ENCODE measurements around the gene AIFM2.
"Not testable (repeated sequence)": the region's sequence is repeated elsewhere in the genome, so short reads cannot be mapped to it uniquely, and the experiment has no call there.

AIFM2 gene

DNA sequence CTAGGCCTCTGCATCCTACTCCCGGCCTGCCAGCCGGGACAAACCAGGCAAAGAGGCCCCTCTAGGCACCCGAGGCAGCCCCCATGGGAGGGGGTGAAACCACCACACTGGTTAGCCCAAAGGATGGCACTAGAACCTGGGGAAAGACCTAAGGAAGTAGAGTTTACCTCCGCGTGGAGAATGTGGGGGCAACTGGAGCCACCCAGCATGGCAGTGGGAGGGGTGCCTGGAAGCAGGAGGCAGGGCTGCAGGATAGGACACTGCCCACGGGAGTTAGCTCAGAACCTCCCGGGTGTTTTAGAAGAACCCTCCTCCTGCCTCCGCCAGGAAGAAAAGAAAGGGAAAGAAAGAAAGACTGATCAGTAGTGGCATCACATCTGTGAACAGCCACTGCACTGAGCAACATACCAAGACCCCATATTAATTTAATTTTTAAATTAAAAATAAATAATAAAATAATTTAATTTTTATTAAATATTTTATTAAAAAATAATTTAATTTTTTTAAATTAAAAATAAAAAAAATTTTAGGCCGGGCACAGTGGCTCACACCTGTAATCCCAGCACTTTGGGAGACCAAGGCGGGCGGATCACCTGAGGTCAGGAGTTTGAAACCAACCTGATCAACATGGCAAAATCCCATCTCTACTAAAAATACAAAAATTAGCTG is 11.2 kb downstream of the AIFM2 start:
- no peak for DNase-seq

DNA sequence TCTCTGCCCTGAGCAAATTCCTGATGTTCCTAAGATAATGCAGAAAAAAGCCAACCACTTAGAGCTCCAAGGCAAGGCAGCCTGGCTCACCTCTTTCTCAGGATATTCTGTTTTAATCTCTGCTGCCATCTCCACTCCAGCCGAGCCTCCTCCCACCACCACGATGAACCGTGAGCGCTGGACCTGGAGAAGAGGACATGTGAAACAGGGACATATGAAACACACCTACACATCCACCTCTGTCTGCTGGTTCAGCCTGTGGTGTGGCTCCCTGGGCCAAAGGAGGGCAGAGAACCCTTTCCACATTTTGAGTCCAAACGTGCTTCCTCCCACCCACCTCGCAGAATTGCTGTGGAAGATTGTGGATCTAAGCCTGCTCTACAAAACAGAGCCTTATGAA is 12.2 kb downstream of the AIFM2 start:
- no peak for DNase-seq

DNA sequence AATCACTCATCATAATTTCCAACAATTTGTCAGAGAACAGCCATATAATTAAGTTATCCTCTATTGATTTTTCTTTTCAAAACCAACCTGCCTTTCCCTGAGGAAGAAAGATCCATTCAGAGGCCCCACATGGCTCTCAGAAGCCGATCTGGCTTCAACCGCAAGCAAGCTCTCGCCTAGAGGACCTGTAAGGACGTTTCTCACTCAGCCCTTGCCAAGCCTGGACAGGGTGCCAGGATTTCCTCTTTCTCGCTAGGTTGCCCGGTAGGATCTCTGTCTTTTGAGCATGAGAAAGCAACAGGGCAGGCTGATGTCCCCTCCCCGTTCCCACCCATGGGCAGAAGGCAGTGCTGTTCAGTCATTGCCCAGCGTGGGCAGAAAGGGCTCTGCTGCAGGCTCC is 13.0 kb downstream of the AIFM2 start:
- no peak for DNase-seq

DNA sequence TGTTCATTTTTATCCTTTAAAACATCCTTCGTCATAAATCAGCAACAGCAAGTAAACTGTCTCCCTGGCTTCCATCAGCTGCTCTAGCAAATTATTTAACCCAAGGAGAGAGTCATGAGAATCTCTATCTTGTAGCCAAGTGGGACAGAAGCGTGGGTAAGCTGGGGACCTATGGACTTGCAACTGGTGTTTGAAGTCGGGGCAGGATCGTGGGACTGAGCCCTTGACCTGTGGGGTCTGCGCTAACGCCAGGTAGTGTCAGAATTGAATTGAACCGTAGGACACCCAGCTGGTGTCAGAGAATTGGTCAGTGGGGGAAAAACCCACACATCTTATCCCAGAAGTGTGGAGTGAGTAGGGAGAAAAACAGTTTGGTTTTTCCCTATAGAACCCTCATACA is 13.4 kb downstream of the AIFM2 start:
- DNase-seq, result no peak

DNA sequence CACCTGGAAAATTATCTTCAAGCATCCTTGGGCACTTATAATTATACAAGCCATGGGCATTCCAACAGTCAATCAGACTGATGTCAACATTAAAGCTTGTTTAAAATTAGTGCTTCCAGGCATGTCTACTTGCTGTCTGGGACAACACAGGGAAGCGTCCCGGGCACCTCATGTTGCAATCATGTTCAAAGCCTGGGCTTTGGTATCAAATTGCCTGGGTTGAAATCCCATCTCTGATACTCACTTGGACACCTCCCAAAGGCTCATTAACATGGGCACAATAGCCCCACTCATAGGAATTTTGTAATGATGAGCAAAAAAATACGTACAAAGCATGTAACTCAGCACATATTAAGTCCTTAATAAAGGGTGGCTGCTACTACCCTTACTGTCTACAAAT is 14.4 kb downstream of the AIFM2 start:
- DNase-seq, result no peak

DNA sequence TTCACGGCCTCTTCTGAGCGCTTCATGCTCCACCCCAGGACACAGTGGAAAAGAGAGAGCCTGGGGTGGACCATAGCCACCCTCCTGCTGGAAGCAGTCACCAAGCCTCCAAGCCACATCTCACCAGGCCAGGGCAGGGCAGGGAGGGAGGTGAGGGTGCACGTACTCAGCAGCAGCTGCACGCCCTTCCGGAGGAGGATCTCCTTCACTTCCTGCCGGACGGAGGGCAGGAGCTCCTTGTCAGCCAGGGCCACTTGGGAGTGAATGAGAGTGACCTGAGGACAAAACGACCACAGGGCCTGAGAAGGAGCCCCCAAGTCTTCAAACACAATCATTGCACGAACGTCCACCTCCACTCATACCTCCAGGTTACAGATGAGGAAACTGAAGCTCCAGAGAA is 15.0 kb downstream of the AIFM2 start:
- no peak for DNase-seq

DNA sequence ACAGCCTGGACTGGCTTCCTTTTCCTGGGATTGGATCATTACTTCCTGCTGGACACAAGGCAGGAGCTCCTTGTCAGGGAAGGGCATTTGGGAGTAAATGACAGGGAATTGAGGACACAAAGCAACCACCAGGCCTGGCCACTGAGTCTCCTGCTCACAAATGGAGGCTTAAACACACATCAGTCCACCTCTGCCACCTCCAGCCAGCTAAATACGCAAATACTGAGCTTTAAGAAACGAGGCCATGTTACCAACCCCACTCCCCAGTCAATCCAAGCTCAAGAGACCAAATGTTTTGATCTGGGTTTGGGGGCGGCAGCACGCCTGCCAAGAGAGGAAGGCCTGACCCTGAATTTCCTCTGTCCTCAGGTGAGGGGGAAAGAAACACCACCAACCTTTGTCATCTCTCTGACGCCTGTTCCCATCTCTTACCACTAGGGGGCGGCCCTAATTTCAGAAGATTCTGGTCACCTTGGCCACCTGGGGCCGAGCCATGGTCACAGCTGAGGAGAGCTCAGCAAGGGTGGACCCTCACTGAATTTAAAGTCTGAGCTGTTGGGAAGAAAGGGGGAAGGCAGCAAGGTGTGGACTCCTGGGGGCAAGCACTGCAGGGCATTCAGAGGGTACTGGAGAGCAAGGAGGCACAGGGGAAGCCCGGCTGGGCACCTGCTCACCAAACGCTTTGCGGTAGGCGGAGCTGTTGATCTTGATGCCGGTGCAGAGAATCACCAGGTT is 16.5 kb downstream of the AIFM2 start:
- no peak for DNase-seq

DNA sequence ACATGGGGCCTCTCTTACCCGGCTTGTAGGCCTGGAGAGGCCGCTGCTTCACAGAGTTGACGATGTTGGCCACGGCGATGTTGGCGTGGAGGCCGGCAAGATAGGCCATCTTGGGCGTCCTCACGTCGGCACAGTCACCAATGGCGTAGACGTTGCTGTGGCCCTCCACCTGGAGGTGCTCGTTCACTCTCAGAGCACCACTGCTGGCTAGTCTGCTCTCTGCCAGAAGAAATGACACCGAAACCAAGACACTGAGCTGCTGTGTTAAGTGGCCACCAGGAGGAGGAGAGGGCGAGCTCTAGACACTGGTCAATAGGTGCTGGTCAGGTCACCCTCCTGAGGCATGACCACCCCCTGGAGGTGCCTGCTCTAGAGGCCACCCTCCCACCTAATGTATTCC is 17.7 kb downstream of the AIFM2 start:
- no peak for DNase-seq

DNA sequence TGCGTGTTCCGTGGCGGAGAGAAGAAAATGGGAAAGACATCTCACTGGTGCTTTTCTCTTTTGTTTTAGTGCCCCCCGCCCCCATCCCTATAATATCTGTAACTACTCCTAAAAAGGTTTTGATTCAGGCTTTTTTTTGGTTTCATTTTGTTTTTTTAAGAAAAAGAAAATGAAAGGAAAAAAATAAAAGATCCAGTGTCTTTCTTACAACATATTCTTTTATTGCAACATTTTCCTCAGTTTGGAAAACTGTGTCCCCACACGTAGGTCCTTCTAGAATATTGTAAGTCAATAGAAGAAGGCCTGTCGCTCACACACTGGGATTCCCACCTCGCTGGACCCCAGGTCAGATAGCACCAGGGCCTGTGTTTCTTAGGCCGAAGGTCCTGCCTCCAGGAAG is 20.6 kb downstream of the AIFM2 start:
- DNase-seq, result no peak

DNA sequence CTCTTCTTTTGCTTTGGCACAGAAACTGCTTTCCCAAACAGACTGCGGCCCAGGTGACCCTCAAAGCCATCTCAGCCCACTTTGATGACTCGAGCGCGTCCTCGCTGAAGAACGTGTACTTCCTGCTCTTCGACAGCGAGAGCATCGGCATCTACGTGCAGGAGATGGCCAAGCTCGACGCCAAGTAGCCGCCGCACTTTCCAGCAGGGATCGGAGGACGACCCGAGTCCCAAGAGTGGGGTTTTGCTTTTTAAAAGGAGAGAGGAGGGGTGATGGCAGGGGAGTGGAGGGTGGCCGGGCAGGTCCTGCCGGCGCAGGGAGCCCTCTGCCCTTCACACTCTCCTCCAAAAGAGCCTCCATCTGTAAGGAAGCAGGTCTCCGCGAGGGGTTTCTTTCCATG is 21.1 kb downstream of the AIFM2 start:
- no peak for DNase-seq

DNA sequence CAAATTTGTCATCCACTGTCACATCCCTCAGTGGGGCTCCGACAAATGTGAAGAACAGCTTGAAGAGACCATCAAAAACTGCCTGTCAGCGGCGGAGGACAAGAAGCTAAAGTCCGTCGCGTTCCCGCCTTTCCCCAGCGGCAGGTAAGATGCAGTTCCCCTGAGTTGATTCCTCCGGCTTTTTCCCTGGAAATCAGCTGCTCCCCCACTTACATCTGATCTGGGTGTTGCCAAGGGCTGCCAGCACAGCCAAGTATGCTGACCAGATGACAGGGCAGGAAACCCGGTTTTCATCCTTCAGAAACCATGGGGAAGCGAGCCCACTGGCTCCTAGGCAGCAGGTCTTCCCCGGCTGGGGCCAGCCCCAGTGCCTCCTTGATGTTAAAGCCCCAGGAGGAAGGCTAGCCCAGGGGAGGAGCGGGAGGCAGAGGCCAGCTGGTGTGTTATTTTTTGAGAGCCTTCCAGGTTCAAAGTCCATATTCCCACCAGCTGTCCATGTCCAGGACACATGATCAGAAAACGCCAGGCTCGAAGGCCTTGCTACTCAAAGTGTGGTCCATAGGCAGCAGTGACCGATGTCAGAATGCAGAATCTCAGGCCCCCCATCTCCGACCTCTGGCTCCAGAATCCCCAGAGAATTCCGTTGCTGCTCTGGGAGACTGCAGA is 23.4 kb downstream of the AIFM2 start:
- DNase-seq, result no peak

DNA sequence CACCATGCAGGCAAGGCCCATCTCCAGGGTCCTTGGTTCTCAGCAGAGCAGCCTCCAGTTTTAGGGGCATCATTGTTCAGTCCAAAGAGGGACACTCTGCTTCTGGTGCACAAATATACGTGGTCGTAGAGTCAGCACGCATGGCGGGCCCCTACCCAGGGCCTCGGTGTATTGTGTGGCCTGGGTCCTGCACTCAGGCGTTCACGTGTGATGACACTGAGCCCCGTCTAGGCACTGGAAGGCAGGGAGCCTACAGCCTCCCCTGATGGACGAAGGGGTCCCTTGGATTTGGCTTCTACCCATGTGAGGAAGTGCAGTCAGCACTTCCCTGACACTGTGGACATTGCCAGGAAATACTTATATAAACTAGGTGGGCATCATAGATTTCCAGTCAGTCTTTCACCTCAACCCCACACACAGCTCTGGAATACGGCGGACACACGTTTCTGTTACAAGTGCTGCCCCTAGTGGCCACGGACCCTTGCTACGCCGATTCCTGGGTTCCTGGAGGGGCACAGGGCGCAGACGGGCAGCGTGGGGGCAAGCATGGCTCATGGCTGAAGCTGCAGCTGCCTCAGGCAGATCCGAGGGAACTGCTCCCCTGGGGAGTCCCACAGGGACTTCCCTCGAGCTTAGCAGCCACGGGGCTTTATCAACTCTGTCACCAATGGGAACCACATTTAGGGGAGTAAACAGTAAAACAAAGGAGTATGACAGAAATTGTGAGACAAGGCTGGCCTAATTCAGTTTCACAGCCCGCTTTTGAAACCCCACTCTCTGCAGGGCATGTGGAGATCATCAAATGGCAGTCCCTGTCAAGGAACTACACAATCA is 25.4 kb downstream of the AIFM2 start:
- no peak for DNase-seq

DNA sequence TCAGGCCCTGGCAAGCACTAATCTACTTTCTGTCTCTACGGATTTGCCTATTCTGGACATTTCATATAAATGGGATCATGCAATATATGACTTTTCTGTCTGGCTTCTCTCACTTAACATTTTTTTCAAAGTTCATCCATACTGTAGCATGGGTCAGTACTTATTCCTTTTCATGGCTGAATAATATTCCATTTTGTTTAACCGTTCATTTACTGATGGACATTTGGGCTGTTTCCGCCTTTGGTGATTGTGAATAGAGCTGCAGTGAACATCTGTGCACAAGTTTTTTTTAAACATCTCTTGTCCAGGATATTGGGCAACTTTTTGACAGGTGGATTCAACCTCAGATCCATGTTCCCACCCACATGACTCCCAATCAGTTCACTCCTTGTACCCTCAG is 31.0 kb downstream of the AIFM2 start:
- no peak for DNase-seq

DNA sequence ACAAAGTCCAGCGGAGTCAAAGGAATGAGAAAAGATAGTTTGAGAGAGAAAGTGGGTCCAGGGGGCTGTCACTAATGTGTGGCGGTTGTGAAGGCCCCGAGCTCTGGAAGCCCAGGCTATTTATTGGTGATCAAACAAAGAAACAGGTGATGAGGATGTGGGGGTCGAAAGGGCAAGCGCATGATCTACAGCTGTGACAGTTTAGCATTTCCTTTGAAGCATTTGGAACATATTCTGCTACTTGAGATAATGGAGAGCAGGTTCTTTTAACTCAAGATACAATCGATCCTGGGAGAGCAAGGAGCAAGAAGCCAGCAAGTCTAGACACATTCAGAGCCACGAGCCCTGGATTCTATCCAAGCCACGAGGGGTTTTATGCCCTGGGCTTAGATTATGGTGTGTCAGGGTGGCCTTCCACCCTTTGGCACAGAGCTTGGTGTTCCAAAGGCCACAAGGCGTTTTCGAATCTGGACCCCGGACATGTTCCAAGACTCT is 31.5 kb downstream of the AIFM2 start:
- DNase-seq, result not testable (repeated sequence)

DNA sequence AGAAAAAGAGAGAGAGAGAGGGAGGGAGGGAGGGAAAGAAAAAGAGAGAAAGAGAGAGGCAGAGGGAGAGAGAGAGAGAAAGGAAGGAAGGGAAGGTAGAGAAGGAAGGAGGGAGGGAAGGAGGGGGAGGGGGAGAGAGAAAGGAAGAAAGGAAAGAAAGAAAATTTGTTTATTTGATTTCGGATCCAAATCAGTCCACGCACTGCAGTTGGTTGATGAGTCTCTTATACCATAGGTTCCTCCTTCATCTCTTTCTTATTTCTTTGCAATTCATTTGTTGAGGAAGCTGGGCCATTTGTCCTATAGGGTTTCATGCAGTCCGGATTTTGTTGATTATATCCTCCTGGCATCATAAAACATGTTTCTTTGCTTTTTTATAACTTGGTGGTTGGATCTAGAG is 34.4 kb downstream of the AIFM2 start:
- no peak for DNase-seq

DNA sequence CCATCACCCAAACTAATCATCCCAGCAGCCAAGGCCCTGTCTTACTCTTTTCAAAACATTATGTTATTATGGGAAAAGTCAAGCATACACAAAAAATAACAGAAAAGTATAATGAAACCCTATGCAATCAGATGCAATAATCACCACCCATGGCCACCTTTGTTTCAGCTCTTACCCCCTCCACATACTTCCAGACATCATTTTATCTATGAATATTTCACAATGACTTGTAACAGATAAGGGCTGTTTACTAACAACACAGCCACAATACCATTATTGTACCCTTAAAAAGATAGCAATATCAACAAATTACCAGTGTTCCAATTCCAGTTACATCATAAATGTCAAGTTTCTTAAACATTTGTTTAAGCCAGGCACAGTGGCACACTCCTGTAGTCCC is 35.2 kb downstream of the AIFM2 start:
- DNase-seq, result no peak

DNA sequence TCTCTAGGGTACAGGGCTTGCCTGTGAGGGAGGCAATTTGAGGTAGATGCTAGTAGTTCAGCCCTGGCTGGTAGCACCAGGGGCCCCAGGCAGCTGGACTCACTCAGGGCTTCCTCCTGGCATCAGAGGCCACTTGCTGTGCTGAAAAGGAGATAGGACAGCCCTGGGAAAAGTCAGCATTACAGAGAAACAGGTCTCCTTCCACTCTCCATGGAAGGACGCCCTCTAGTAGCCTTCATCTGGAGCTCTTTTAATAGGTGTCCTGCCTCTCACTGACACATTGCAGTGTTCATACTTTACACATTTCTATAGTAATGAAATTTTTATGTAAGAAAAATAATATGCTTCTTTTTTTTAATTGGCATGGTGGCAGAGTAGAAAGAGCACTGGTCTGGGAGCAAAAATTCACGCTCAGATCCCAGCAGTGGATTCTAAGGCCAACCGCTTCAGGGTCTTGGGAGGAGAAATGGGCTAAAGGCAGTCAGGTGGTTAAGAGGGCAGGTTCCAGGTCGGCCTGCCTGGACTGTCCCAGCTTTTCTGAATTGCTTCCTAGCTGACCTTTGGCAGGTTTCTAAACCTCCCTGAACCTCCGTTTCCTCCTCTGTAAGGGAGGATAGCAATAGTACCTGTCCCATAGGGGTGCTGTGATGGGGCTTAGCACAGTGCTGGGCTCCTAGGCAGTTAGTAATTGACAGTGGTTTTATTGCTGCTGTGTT is 35.8 kb downstream of the AIFM2 start:
- DNase-seq, result no peak

DNA sequence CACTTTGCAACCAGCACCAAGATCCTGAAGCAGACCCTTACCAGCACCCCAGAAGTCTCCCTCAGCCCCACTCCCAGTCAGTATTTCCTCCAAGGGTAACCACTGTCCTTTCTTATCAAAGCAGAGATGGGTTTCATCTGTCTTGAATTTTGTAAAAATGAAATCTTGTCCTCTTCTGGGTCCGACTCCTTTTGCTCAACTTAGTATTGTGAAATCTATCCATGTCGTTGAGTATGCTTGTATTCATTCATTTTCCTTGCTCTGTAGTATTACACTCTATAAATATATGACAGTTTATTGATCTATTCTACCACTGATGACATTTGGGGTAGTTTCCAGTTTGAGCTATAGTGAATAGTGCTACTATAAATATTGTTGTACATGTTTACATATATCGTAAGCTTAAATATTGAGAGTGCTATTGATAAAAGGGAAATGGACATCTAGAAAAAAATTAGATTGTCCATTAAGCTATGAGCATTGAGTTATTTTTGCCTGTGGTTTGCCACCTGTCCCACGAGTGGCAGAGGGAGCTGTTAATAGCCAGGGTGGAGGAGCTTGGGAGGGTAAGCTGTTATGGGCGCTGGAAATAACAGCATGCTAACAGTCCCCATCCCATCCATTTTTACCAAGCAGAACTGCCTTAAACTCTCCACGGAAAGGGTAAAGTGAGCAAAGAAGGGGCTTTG is 36.5 kb downstream of the AIFM2 start:
- DNase-seq, result no peak

DNA sequence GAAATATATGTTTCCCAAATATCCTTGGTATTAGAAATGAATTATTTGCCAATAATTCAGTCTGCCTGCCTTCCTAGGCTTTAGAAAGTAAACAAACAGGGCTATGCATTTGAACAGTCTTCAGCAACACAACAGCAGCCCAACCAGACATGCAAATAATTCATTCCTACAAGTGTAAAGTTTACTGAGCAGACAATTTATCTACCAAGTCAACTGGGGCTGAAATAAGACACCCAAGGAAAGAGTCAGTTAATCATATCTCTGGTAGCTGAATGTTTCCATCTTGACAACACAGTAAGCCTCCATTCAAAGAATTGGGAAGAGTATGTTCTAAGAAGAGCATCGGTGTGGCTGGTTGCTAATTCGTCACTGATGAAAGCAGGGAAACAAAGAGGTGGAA is 38.4 kb downstream of the AIFM2 start:
- no peak for DNase-seq

DNA sequence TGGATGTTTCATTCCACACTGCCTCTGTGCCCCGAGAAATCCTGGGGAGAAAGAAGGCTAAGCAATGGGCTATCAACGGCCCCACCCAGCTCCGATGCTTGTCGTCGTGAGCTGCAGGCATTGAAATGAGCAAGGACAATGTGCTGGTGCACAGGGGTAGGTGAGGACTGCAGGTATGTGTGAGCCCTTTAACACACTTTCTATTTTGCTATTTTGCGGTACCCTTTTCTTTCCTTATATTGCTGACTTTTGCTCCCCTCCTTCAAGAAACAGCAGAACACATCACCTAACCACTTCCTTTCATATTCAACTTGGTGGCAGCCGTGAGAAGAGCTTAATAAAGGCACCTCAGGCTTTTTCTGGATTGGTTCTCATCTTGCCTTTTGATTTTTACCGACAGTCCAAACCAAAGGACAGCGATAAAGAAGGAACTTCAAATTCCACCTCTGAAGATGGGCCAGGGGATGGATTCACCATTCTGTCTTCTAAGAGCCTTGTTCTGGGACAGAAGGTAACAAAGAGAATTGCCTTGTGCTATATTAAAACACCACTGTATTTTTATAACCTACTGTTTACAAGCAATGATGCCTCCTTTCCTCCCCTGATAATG is 39.2 kb downstream of the AIFM2 start:
- no peak for DNase-seq

DNA sequence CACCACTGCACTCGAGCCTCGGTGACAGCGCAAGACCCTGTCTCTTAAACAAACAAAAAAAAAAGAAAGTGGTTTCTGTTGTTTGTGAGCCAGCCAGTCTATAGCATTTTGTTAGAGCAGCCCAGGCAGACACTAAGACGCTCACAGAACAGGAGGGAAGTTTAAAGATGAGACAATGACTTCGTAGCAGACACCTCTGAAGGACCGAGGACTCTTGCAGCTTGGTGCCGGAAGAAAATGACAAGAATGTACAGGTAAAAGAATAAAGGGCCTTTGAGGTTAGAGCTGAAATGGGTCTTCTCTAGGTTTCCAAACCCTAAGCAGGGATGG is 40.3 kb downstream of the AIFM2 start:
- no peak for DNase-seq

DNA sequence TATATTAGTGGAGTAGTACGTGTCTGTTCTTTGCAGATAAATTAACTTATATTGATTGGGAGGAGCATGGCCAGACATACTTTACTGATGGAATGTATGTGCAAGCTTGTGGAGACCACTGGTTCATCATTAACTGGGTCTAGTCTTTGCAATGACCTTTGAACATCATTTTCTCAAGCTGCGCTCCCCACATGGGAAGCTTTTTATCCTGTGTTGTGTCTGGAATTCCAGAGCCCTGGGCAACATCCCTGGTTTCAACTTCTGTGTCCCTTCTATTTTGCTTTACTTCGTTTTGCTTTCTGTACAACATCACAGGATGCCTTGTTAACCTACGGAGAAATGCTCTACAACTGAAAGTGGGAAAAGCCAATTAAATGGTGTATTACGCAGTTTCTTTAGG is 41.7 kb downstream of the AIFM2 start:
- no peak for DNase-seq
